ENCODE data around the gene BTBD16.

BTBD16 gene

DNA sequence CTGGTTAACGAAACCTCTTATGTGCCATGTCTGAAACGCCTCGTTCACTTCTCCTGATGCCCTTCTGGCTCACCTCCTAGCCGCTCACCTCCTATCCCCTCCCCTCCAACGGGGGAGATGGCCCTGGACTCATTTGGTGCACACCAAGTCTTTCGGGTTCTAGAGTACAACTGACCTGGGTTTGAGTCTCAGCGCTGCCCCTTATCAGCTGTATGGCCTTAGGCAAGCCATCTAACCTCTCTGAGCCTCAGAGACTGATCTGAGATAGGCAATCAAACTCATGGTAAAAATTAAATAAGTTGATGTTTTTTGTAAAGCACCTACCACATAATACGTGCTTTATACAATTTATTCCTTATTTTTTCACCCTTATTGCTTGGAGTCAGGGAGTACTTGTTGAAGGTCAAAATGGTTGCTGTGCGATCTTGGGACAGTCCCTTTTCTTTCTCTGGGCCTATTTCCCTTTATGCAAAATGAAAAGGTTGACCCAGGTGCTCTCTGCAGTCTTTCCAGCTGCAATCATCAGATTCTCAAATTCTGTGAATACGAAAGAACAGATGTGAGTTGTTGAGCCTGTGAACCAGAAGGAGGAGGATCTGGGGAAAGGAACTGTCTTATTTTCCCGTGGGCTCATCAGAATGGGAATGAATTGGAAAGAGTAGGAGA lies 72.2 kb downstream of the BTBD16 start:
- no peak for DNase-seq (ENCODE audit: low read depth, low spot score)

GRCh38 chr10:122343936-122344335 lies 72.8 kb downstream of the BTBD16 start:
- no peak for DNase-seq (ENCODE audit: low read depth, low spot score)

DNA sequence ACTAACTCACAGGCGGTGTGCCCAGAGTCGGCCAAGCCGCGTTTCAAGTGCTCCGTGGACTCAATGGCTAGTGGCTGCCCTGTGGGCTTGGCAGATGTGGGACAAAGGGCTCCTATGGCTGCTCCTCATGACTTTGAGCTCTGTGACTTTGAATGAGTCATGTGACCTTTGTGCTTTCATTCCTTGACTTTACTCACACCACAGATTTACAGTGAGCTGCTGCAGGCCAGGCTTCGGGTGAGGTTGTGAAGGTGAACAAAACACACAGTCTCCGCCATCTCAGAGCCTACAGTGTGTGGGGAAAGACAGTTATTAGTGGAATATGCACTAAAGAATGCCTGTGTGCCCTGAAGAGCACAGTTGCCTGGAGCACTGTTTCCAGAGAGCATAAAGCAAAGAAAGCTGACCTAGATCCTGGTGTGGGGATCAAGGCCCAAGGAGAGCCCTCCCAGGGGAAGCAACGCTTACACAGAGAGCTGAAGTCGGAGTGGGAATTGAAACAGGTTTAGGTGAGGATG lies 73.7 kb downstream of the BTBD16 start:
- no peak for DNase-seq (ENCODE audit: low read depth, low spot score)

DNA sequence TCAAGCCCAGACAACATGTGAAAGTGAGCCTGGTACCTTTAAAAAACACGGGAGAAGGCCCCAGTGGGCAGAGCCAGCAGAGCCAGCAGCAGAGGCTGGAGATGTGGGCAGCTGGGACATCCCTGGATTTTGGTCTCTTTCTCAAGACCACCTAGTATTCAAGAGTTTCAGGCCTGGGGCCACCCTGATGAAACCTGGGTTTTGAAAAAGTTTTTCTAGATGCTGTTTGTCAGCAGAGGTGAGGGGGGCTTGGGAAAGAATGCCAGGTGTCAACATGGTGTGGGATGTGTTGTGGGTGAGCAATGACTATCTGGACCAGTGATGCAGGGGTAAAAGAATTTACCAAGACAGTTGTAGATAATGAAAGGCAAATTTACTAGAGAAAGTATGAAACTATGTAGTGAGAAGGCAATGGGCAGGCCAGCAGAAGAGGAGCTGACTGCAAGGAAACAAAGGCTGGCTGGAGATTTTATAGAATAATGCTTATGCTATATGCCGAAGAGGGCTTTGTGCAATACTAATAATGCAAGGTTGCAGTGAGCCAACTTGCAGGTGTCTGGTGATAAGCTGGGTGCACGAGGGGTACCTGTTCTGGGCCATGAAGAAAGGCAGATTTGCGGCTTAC lies 75.3 kb downstream of the BTBD16 start:
- DNase-seq (ENCODE audit: low read depth, low spot score) = no peak

DNA sequence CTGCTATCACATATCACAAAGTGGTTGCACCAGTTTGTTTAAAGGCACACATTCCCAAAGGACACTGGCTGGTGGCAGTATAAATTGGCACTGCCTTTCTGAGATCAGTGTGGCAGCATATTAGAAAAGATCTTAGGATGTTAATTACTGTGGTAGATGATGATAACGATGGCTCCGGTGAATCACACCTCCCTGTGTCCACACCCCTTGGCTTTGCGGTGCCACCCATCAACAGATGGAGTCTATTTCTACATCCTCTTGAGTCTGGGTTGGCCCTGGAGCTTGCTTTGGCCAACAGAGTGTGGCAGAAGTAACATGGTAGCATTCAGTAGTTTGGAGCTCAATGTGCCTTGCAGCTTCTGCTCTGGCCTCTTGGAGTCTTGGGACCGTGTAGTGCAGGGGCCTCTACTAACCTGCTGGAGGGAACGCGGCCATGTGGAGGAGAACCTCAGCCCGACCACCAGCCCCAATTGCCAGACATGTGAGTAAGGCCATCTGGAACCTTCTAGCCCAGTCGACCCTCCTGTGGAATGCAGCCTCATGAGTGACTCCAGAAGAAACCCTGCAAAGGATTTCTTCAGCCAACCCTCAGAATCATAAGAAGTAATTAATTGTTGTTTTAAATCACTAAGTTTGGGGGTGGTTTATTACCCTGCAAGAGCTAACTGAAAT lies 76.2 kb downstream of the BTBD16 start:
- no peak for DNase-seq (ENCODE audit: low read depth, low spot score)

DNA sequence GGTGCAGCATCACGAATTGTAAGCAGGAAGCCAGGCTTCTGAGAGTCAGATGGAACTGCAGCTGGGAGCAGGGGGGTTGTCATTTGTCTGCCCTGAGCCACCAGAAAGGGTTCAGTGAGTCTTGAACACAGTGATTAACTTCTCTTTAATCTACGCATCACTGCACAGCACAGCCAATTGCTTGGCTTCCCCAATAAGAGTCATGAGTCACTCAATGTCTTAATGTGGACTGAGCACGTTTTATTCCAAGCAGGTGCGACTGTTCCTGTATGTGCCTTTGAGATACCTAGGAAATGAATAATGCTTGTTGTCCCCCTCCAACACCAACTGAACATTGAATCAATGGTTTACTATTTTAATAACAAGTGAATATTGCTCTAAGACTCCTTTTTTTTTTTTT lies 77.4 kb downstream of the BTBD16 start:
- DNase-seq (ENCODE audit: low read depth, low spot score) = no peak

- no peak for DNase-seq (ENCODE audit: low read depth, low spot score)
Observed at GRCh38 chr10:122348935-122349361, 77.9 kb downstream of the BTBD16 start.

- no peak for DNase-seq (ENCODE audit: low read depth, low spot score)
Observed at GRCh38 chr10:122349758-122350369, 78.8 kb downstream of the BTBD16 start.

GRCh38 chr10:122350893-122351292 lies 79.8 kb downstream of the BTBD16 start:
- no peak for DNase-seq (ENCODE audit: low read depth, low spot score)

- no peak for DNase-seq (ENCODE audit: low read depth, low spot score)
Observed at GRCh38 chr10:122352817-122353525, 81.9 kb downstream of the BTBD16 start.

GRCh38 chr10:122354383-122354782 lies 83.3 kb downstream of the BTBD16 start:
- DNase-seq (ENCODE audit: low read depth, low spot score) = no peak

DNA sequence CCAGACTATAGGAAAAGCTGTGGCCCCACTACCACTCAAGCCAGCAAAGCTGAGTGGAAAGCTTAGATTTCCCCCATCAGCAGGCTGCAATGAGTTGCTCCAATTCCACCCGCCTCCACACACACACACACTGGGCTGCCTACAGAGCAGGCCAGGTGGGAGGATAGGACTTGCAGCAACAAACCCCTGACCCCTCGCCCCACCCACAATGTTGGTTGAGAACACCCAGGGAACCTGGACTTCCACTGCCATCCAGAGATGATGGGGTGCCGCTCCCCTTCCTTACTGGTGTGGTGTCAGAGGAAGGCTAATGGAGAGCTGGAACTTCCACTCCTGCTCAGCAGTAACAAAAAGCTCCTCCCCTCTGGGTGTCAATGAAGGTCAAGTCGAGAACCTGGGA lies 86.6 kb downstream of the BTBD16 start:
- DNase-seq (ENCODE audit: low read depth, low spot score) = no peak

- no peak for DNase-seq (ENCODE audit: low read depth, low spot score)
Observed at GRCh38 chr10:122359621-122360020, 88.5 kb downstream of the BTBD16 start.

GRCh38 chr10:122361046-122361445 lies 90.0 kb downstream of the BTBD16 start:
- no peak for DNase-seq (ENCODE audit: low read depth, low spot score)

- no peak for DNase-seq (ENCODE audit: low read depth, low spot score)
Observed at GRCh38 chr10:122362031-122362592, 91.0 kb downstream of the BTBD16 start.

DNA sequence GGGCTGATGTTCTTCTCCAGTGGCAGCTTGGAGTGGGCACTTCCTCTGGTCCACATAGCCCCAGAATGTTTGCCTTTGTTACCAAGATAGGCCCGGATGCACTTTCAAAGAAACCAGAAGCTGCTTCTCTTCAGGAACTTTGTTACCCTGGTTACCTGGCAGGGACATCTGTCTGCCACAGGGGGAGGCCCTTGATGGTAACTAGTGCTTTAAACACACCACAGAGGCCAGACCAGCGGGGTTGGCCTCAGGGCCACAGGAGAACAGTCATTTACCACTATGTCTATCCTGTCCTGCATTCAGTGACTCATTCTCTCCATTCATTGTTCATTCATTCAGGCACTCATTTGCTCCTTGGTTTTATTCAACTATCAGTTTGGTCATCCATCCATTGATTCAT lies 91.5 kb downstream of the BTBD16 start:
- DNase-seq (ENCODE audit: low read depth, low spot score) = no peak

DNA sequence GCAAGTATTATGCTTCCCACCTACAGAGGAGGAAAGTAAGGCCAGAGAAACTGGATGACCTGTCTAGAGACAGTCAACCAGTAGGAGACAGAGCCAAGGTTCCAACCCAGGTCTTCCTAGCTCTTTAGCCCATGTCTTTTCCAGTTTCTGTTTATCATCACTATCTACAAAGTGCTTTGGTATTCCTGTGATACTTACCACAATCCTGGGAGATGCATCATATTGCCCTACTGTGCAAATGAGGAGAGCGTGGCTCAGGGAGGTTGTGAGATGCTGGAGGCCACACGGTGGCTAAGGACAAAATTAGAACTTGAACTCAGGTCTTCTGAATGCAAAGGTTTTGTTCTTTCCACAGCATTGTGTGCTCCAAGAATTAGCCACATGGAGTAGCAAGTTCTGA lies 92.2 kb downstream of the BTBD16 start:
- DNase-seq (ENCODE audit: low read depth, low spot score) = no peak

DNA sequence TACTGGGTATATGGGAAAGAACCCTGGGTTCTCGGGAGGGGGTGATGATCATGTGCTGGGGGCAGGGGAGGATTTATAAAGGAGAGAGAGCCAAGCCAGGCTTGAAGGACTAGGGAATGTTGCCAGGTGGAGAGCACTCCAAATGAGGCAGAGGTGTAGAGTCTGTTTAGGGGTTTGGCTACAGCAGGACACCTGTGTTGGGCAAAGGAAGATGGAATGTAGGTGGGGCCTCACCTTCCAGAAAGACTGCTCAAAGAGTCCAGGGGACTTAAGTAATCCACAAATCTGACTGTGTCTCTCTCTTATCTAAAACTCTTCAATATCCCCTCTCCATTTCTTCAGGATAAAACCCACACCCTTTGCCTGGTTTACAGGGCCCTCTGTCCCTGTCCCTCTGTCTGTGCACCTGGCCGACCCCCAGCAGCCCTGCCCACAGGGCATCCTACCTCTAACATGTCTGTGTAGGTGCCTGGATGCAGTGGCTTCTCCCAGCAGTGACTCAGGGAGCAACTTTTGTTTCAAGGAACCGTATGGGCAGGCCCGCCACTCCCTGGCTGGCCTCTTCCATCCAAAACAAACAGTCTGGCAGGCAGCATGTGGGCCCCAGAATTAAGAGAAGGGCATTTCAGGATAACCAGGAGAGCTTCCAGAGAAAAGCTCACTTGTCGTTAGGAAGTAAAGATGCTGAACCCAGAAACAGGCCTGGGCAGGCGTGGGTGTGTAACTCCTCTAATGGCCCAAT lies 92.8 kb downstream of the BTBD16 start:
- DNase-seq (ENCODE audit: low read depth, low spot score) = no peak

DNA sequence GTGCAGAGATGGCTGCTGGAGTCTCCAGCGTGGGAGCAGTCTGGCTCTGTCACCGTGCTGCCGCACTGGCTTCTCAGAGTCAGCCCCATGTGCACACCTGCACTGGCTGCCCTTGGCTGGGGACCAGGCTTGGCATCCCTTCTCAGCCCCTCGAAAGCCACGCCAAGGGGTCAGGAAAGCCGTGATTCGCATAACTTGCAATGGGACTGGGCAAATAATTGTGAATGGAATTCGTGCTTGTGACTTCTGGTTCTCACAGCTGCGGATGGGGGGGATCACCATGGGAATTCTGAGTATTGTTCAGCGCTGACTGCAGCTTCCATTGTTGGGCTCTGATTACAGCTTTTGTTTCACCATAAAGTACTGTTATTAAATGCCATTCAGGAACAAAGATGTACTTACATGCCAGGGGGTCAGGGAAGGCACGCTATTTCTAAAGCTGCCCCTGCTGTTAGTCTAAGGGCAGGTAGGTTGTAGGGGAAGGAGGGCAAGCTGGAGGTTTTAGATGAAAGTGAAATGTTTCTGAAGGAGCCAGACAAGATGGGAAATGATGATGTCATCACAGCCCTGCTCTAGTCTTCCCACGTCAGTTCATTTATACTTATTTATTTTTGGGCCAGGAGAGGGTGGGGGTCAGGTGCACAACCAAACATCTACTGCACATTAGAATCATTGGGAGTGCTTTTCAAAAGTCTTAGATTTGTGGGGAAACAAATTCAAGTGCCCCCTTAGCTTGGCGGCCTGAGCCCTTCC lies 97.6 kb downstream of the BTBD16 start:
- DNase-seq (ENCODE audit: low read depth, low spot score) = no peak

DNA sequence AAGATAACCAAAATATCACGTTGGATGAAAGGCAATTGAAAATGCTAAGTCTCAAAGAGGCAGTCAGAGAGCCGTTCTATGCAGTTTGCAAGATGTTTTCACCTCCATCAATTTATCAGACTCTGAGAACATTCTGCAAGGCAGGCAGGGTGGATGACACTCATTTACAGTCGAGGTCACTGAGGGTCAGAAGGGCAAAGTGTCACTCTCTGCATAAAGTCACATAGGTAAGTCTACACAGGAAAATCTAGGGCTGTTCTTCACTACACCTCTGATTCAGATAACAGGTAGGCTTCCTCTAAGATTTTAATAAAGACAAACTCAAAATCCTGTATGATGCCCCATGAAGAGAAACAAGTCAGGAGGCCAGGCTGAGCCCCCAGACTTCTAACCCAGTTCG lies 102.0 kb downstream of the BTBD16 start:
- DNase-seq (ENCODE audit: low read depth, low spot score) = no peak
